HepG2 (cell line): ENCODE data around the gene RSPRY1. TPM values are rescaled to one million over a fixed set of nuclear protein-coding genes. Genes with fewer than 3 reads are reported as not detected.

ENCODE experiments used
- ARHGAP35 ChIP-seq: sonication (generic); formaldehyde crosslinking; IDR thresholded peaks from 2 replicates; pipeline ENCODE4 v1.9.0; 2022; ENCODE audit warnings: mild to moderate bottlenecking, inconsistent platforms, moderate library complexity, missing genetic modification reagents, borderline replicate concordance
- ATF4 ChIP-seq, 2 experiments: fragments of 450-650 bp in 1 of 2; sonication (generic) in 1 of 2; formaldehyde crosslinking; IDR thresholded peaks; 2 replicates each; pipeline versions ENCODE4 v1.5.0 to v1.8.0; 2020 to 2022; ENCODE audit warnings: mild to moderate bottlenecking in 1 of 2, missing genetic modification reagents in 1 of 2
- GTF2F1 ChIP-seq: fragments of 150-350 bp; IDR thresholded peaks from 2 replicates; pipeline ENCODE4 v1.6.1; 2014; ENCODE audit warnings: low read length
- HCFC1 ChIP-seq: fragments of 150-350 bp; IDR thresholded peaks from 2 replicates; pipeline ENCODE4 v1.6.1; 2014; ENCODE audit warnings: low read depth, low read length
- HNF1B ChIP-seq: sonication (generic); formaldehyde crosslinking; IDR thresholded peaks from 2 replicates; pipeline ENCODE4 v1.5.1; 2020; ENCODE audit warnings: mild to moderate bottlenecking, moderate library complexity, missing genetic modification reagents
- HNRNPH1 ChIP-seq: fragments of 200-400 bp; formaldehyde crosslinking; optimal IDR thresholded peaks from 2 replicates; pipeline ENCODE3; 2017; ENCODE audit warnings: mild to moderate bottlenecking, low read depth, low read length
- HOMEZ ChIP-seq: IDR thresholded peaks from 2 replicates; pipeline ENCODE4 v1.6.1; 2016; ENCODE audit warnings: low read depth
- KMT2B ChIP-seq: IDR thresholded peaks from 2 replicates; pipeline ENCODE4 v1.6.1; 2016; ENCODE audit warnings: missing genetic modification reagents, missing compliant biosample characterization
- MAX ChIP-seq: IDR thresholded peaks from 2 replicates; pipeline ENCODE4 v1.6.1; 2012; ENCODE audit warnings: inconsistent platforms
- PHF20 ChIP-seq: sonication (generic); formaldehyde crosslinking; IDR thresholded peaks from 2 replicates; pipeline ENCODE4 v1.5.0; 2020; ENCODE audit warnings: mild to moderate bottlenecking, missing genetic modification reagents
- PHF8 ChIP-seq: sonication (generic); formaldehyde crosslinking; IDR thresholded peaks from 2 replicates; pipeline ENCODE4 v1.5.0; 2020; ENCODE audit warnings: missing genetic modification reagents
- PITX1 ChIP-seq: sonication (generic); formaldehyde crosslinking; IDR thresholded peaks from 2 replicates; pipeline ENCODE4 v1.5.1; 2020; ENCODE audit warnings: mild to moderate bottlenecking, missing genetic modification reagents
- POGZ ChIP-seq: sonication (generic); formaldehyde crosslinking; IDR thresholded peaks from 2 replicates; pipeline ENCODE4 v1.4.0; 2020; ENCODE audit warnings: mild to moderate bottlenecking, missing genetic modification reagents
- RXRB ChIP-seq: IDR thresholded peaks from 2 replicates; pipeline ENCODE4 v1.6.1; 2016; ENCODE audit warnings: borderline replicate concordance, missing genetic modification reagents, missing compliant biosample characterization
- SP140L ChIP-seq: sonication (generic); formaldehyde crosslinking; IDR thresholded peaks from 2 replicates; pipeline ENCODE4 v1.4.0; 2020; ENCODE audit warnings: missing genetic modification reagents, borderline replicate concordance
- ZBTB38 ChIP-seq: sonication (generic); formaldehyde crosslinking; IDR thresholded peaks from 2 replicates; pipeline ENCODE4 v1.5.1; 2020; ENCODE audit warnings: mild to moderate bottlenecking, missing genetic modification reagents
- ZNF20 ChIP-seq: sonication (generic); formaldehyde crosslinking; IDR thresholded peaks from 2 replicates; pipeline ENCODE4 v1.4.0; 2020; ENCODE audit warnings: mild to moderate bottlenecking, moderate library complexity, missing genetic modification reagents
- ZNF260 ChIP-seq: sonication (generic); formaldehyde crosslinking; IDR thresholded peaks from 2 replicates; pipeline ENCODE4 v1.4.0; 2020; ENCODE audit warnings: missing genetic modification reagents, low read depth, mild to moderate bottlenecking, borderline replicate concordance
- ZNF331 ChIP-seq: sonication (generic); formaldehyde crosslinking; IDR thresholded peaks from 2 replicates; pipeline ENCODE4 v1.4.0; 2020; ENCODE audit warnings: missing genetic modification reagents
- ZNF34 ChIP-seq: sonication (generic); formaldehyde crosslinking; IDR thresholded peaks from 2 replicates; pipeline ENCODE4 v1.4.0; 2020; ENCODE audit warnings: mild to moderate bottlenecking, missing genetic modification reagents, borderline replicate concordance
- ZNF414 ChIP-seq: sonication (generic); formaldehyde crosslinking; IDR thresholded peaks from 2 replicates; pipeline ENCODE4 v1.5.0; 2020; ENCODE audit warnings: missing genetic modification reagents
- ZNF703 ChIP-seq: sonication (generic); formaldehyde crosslinking; IDR thresholded peaks from 2 replicates; pipeline ENCODE4 v1.5.1; 2020; ENCODE audit warnings: missing genetic modification reagents, mild to moderate bottlenecking, moderate library complexity, borderline replicate concordance
- ZNF773 ChIP-seq: sonication (generic); formaldehyde crosslinking; IDR thresholded peaks from 2 replicates; pipeline ENCODE4 v1.4.0; 2020; ENCODE audit warnings: missing genetic modification reagents, borderline replicate concordance
- ZNF781 ChIP-seq: sonication (generic); formaldehyde crosslinking; IDR thresholded peaks from 2 replicates; pipeline ENCODE4 v1.5.1; 2020; ENCODE audit warnings: borderline replicate concordance, mild to moderate bottlenecking, missing genetic modification reagents; ENCODE audit errors: not compliant biosample characterization
- polyA plus RNA-seq, 8 experiments: library from polyadenylated mRNA; depleted of rRNA in 3 of 8; stranded (reverse) in 7 of 8; unstranded in 1 of 8; fragments of >200 nt; fragmentation: Illumina TruSeq in 4 of 8; extraction: Trizol in 4 of 8; gene quantifications; 2 replicates each; pipeline versions ENCODE4 v1.2.1 to v1.2.3, GENCODE V29; 2011 to 2016; ENCODE audit warnings: low read depth in 4 of 8, missing spikeins in 1 of 8, mixed read lengths in 1 of 8; ENCODE audit not compliant: insufficient read depth in 1 of 8
- total RNA-seq, 5 experiments: library from RNA; depleted of rRNA; stranded (reverse); fragments of >200 nt; fragmentation: Illumina TruSeq; extraction: Trizol; gene quantifications; 2 replicates each; pipeline ENCODE4 v1.2.3, GENCODE V29; 2016; ENCODE audit warnings: low read depth in 1 of 5

The RSPRY1 gene
- total and polyA plus RNA-seq, 2 of the 13 experiments (the other 11 are each of a cell fraction or from before 2014, with no cell fraction given), result 53.4 to 61.0 TPM

- TF ChIP-seq ZNF20 (no peak), HNRNPH1 (no peak), ARHGAP35 (0 out of 2 replicates have a peak, but pooled peaks have one; percentile 90), ZNF414 (CRISPR knock-in tag) (peak; percentile 74), ZBTB38 (CRISPR knock-in tag) (peak; percentile 77), ZNF331 (CRISPR knock-in tag) (peak; percentile 44; the same call in 1 of the 2 replicates), GTF2F1 (peak; percentile 99), ZNF34 (CRISPR knock-in tag) (no peak), POGZ (CRISPR knock-in tag) (no peak; the same call in 1 of the 2 replicates), KMT2B (CRISPR knock-in tag) (peak; percentile 86), ZNF260 (no peak), ZNF781 (CRISPR knock-in tag) (no peak), MAX (no peak; the same call in none of the 2 replicates), PHF8 (CRISPR knock-in tag) (peak; percentile 86), HOMEZ (peak; percentile 81), ZNF703 (CRISPR knock-in tag) (0 out of 2 replicates have a peak, but pooled peaks have one; percentile 61), ZNF773 (CRISPR knock-in tag) (no peak), ATF4 (CRISPR knock-in tag; IDR thresholded peaks at IDR 0.05) (peak in 1 of 2 experiments; percentile 57; a peak in 1 of 4 replicates), RXRB (CRISPR knock-in tag) (peak; percentile 18; the same call in 1 of the 2 replicates), PITX1 (CRISPR knock-in tag) (peak; percentile 73), HCFC1 (peak; percentile 43; the same call in 1 of the 2 replicates), SP140L (CRISPR knock-in tag) (no peak; the same call in 1 of the 2 replicates), PHF20 (peak; percentile 80), HNF1B (CRISPR knock-in tag) (peak; percentile 50)
These were observed at the start of gene RSPRY1, which contains the start of gene PSME3IP1 (continued) for GRCh38 chr16:57185945-57186871.
